GM23248 (cell line): ENCODE results near the gene ELOVL6.

ENCODE experiments used
- EZH2 ChIP-seq: fragments of 200-600 bp; sonication (generic); IDR thresholded peaks from 2 replicates; pipeline ENCODE4 v1.6.1; 2018; ENCODE audit warnings: antibody characterized with exemption, mild to moderate bottlenecking; ENCODE audit not compliant: insufficient read depth, poor library complexity, severe bottlenecking
- EZH2phosphoT487 ChIP-seq: fragments of 200-600 bp; sonication (generic); IDR thresholded peaks from 2 replicates; pipeline ENCODE4 v1.6.1; 2018; ENCODE audit warnings: antibody characterized with exemption, moderate library complexity, mild to moderate bottlenecking, low read depth; ENCODE audit not compliant: insufficient read depth

DNA sequence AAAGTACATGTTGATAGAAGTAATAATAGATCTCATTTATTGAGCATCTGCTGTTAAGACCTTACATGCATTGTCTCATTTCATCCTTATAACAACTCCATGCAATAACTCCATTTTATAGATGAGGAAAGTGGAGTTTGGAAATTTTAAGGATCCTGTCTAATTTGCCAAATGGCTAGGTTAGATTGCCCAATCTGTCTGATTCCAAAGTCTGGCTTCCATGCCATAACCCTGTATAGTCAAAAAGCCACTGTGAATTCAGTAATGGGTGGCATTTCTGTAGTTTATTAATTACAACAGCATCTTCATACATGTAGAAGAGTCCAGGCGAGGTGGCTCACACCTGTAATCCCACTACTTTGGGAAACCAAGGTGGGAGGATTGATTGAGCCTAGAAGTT is 8.8 kb upstream of the ELOVL6 start:
- TF ChIP-seq EZH2 (no peak), EZH2phosphoT487 (no peak)
